Neural cell (in vitro differentiated cells): ENCODE measurements around the gene TRAPPC4.

Source experiments
- EZH2 ChIP-seq: fragments of 200-600, 300-800 bp; shearing (Covaris generic), sonication (generic); IDR thresholded peaks from 2 replicates; pipeline ENCODE4 v1.6.1; 2014; ENCODE audit warnings: antibody characterized with exemption, low read length, borderline replicate concordance, mild to moderate bottlenecking; ENCODE audit not compliant: insufficient read depth, poor library complexity, severe bottlenecking
- REST ChIP-seq: IDR thresholded peaks from 2 replicates; pipeline ENCODE4 v1.6.1; 2012; ENCODE audit warnings: borderline replicate concordance
- TAF1 ChIP-seq: IDR thresholded peaks from 2 replicates; pipeline ENCODE4 v1.6.1; 2012; ENCODE audit warnings: low read depth

DNA sequence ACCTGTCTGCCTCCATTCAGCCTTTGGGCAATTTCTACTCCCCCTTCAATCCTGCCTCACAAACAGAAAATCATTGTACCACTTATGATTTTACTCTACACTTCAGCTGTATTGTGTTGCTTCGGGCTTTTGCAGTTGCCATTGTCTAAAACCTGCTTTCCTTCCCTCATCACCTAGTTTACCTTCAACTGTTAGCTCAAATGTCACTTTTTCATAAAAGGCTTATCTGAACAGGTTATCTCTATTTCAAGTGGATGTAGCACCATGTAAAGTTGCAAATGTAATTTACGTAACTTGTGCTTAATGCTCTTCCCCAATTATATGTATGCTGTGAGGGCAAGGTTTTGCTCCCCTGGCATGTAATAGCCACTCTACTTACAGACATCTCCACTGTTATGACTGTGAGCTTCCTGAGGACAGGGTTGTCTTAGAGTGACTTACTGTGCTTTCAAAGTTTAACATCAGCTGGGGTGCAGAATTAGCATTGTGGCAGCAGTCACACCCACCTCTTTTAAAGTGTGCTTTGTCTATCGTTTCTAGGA lies 5.9 kb upstream of the TRAPPC4 start:
- TF ChIP-seq TAF1 (no peak), EZH2 (no peak), REST (no peak)
